RWPE1 (cell line): ENCODE results near the gene CBFA2T3.

ENCODE experiments used
- CTCF ChIA-PET: fragments of 350-600 bp; sonication (Branson Sonifier 250); formaldehyde crosslinking; extraction: SDS; loops from one replicate; lab custom pipeline; 2021; lab: Yijun Ruan, JAX
- POLR2A ChIA-PET: fragments of 400-600 bp; formaldehyde crosslinking; extraction: SDS; loops from one replicate; lab custom pipeline; 2020; ENCODE audit warnings: antibody characterized with exemption; ENCODE audit not compliant: low non-redundant PET; lab: Yijun Ruan, JAX
- DNase-seq: peaks from one replicate; pipeline ENCODE4 v3.0.0; 2012; ENCODE audit warnings: low spot score
- H3K27ac ChIP-seq: fragments of 450-650 bp; 2 replicates; pipeline ENCODE4 v1.5.1; 2017
- CTCF ChIP-seq: fragments of 450-650 bp; conservative IDR thresholded peaks from 2 replicates; pipeline ENCODE4 v1.5.1; 2017; ENCODE audit warnings: low read depth, mild to moderate bottlenecking

The CBFA2T3 gene

GRCh38 chr16:88914750-88915368 lies 62.1 kb downstream of the CBFA2T3 start:
- peak overlapping the region; percentile 62 for H3K27ac ChIP-seq
- CTCF ChIA-PET = no interaction called here
- POLR2A ChIA-PET = interaction anchor here (0.6 kb wide), 1 partner anchor 60 kb away, joined by 3 read pairs; no protein-coding TSS in a partner anchor
- no peak for DNase-seq
- TF ChIP-seq CTCF = no peak

- ChIA-PET CTCF (no interaction called here), POLR2A (no interaction called here)
- H3K27ac ChIP-seq = no peak overlapping the region
- TF ChIP-seq CTCF = no peak
- no peak for DNase-seq
Measured at GRCh38 chr16:88913870-88914269, 63.1 kb downstream of the CBFA2T3 start.

- POLR2A ChIA-PET = no interaction called here
- no peak overlapping the region for H3K27ac ChIP-seq
- CTCF ChIA-PET = interaction anchor here (0.7 kb wide), 1 partner anchor 36 kb away, joined by 3 read pairs; no protein-coding TSS in a partner anchor
- TF ChIP-seq CTCF = no peak
- no peak for DNase-seq
Measured at GRCh38 chr16:88913001-88913612, 63.9 kb downstream of the CBFA2T3 start.

- H3K27ac ChIP-seq = no peak overlapping the region
Measured at GRCh38 chr16:88912556-88912955, 64.5 kb downstream of the CBFA2T3 start.

GRCh38 chr16:88911946-88912310 lies 65.1 kb downstream of the CBFA2T3 start:
- ChIA-PET POLR2A (no interaction called here), CTCF (no interaction called here)
- TF ChIP-seq CTCF = no peak
- H3K27ac ChIP-seq = no peak overlapping the region
- DNase-seq = no peak

More at GRCh38 chr16:88912556-88912955, 64.5 kb downstream of the CBFA2T3 start:
- CTCF ChIA-PET = interaction anchor here (0.7 kb wide), 1 partner anchor 35 kb away, joined by 3 read pairs; no protein-coding TSS in a partner anchor
- TF ChIP-seq CTCF = no peak
- no peak for DNase-seq
- POLR2A ChIA-PET = no interaction called here

- ChIA-PET POLR2A (no interaction called here), CTCF (no interaction called here)
- no peak overlapping the region for H3K27ac ChIP-seq
- no peak for TF ChIP-seq CTCF
- no peak for DNase-seq
Measured at GRCh38 chr16:88911136-88911945, 65.7 kb downstream of the CBFA2T3 start.
